GM13977 (cell line): ENCODE results near the gene TLE6.

Experiments
- DNase-seq: peaks from one replicate; pipeline ENCODE4 v3.0.0; 2012; ENCODE audit warnings: low spot score
- in situ Hi-C: fragments of 300-500 bp; cut with MboI; formaldehyde crosslinking; loops from one replicate; pipeline ENCODE4 v1.12.0; 2022; ENCODE audit warnings: low sequenced_read_pairs, low pct_unique_long_range_greater_than_20kb, mixed read lengths, inconsistent platforms; ENCODE audit not compliant: unreplicated experiment
- TF ChIP-seq, protein P1 (sequence below): IDR thresholded peaks from 2 replicates; pipeline ENCODE4 v1.5.1; 2012; ENCODE audit warnings: mild to moderate bottlenecking, control low read depth; ENCODE audit not compliant: insufficient read depth; ENCODE audit errors: extremely low read depth, missing control alignments

Gene TLE6

GRCh38 chr19:3025549-3025886 is 48.2 kb downstream of the TLE6 start:
- no peak for DNase-seq
- TF ChIP-seq, protein P1, sequence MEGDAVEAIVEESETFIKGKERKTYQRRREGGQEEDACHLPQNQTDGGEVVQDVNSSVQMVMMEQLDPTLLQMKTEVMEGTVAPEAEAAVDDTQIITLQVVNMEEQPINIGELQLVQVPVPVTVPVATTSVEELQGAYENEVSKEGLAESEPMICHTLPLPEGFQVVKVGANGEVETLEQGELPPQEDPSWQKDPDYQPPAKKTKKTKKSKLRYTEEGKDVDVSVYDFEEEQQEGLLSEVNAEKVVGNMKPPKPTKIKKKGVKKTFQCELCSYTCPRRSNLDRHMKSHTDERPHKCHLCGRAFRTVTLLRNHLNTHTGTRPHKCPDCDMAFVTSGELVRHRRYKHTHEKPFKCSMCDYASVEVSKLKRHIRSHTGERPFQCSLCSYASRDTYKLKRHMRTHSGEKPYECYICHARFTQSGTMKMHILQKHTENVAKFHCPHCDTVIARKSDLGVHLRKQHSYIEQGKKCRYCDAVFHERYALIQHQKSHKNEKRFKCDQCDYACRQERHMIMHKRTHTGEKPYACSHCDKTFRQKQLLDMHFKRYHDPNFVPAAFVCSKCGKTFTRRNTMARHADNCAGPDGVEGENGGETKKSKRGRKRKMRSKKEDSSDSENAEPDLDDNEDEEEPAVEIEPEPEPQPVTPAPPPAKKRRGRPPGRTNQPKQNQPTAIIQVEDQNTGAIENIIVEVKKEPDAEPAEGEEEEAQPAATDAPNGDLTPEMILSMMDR: no peak
- in situ Hi-C loops: no loop called here

- TF ChIP-seq, protein P1: no peak
- in situ Hi-C loops: no loop called here
- DNase-seq: no peak
Measured at GRCh38 chr19:3026768-3027167, 49.4 kb downstream of the TLE6 start.

DNA sequence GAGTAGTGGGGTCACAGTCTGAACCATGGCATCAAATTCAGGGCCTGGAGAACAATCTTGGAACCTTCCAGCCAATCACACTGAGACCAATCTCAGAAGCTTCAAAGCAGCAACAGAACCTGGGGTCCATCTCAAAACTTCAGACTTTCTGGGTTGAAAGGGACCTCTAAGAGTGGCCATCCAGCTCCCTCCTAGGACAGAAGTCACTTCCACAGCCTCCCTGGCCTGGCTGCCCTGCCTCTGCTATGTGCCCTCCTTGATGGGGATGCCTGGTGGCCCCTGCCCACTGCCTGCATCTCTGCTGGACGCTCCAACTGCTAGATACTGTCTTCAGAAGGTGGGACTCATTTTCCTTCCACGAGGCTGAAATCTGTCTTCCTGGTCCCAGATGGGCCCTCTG is 49.9 kb downstream of the TLE6 start:
- in situ Hi-C loops: no loop called here
- TF ChIP-seq, protein P1: no peak

DNA sequence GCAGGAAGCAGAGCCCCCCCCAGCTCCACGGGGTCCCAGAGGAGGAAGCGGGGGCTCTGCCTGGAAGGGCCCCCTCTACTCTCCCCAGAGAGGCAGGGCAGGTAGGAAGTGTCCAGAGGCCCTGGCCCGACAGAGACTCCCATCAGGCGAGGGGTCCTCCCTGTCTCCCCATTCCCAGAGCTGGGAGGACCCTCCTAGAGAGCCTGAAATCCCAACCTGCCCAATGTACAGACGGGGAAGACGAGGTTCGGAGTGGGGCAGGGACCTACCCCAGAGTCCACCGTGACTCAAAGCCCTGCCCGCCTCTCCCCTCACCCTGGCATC is 50.6 kb downstream of the TLE6 start:
- TF ChIP-seq, protein P1: no peak
- DNase-seq: no peak
- in situ Hi-C loops: no loop called here

More for the DNA sequence above, 49.9 kb downstream of the TLE6 start:
- DNase-seq: no peak

DNA sequence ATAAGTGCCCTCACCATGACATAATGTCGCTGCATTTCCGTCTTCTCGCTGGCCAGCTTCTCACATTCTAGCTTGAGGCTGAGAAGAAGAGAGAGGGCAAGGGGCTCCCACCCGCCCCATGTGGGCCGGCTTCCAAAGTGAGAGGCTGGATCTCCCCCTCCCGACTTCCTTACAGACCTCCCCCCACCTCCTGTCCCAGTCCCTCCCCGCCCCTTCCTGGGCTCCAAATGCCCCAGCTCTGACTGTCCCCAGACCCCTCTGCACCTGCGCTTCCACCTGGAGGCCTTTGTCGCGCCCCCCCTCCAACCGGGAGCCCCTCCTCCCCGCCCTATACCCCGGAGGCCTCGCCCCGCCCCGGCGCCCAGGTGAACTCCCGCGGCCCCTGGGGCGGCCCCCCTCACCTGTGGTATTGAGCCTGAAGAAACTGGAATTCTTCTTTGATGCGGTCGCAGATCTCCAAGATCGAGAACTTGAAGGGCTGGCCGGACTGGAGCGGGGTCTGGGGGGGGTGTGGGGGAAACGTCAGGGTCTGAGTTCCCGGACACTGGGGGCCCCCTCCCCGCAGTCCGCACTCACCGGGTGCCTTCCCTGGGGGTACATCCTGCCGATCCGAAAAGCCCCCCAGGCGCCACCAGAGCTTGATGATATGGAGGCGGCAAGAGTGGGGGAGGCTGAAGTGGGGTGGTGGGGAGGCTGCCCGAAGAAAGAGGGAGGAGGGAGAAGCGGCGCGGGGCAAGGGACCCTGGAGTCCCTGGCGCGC is 51.1 kb downstream of the TLE6 start:
- TF ChIP-seq, protein P1: no peak
- in situ Hi-C loops: no loop called here
- no peak for DNase-seq

DNA sequence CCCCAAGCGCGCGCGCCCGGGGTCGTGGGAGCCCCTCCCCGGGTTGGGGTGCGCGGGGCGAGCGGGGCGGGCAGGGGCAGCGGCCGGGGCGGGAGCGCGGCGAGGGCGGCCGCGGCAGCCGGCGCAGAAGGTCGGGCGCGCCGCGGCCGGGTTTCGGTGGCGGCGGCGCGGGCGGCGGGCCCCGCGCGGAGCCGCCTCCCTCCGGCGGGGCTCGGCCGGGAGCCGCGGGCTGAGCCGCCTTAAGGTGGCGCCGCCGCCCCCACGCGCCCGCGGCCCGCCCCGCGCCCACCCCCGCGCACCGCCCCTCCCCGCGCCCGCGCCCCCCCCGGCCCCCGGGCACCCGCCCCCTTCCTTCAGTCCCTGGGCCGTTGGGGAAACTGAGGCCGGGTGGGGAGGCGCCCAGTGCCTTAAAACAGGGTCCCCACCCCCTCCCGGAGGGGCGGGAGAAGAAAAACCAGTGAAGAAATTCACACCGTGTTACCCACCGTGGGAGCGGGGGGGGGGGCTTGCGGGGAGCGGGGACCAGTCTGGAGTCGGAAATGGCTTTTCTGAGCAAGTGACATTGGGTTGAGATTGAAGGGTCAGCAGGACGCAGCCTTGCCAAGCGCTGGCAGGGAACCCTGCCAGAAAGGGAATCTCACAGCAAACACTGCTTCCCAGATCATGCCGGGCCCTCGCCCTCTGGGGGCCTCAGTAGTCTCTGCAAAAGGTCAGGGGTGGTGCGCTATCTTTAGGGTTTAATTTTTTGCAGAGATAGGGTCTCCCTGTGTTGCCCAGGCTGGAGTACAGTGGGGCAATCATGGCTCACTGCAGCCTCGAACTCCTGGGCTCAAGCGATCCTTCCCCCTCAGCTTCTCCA is 51.9 kb downstream of the TLE6 start, which contains the start of gene TLE2:
TLE2 (minus strand) TSS at position 216 of the 859 bp plus-strand sequence. CDS start 376 bp downstream, outside the sequence.
- in situ Hi-C loops: no loop called here
- peak; percentile 79 for DNase-seq
- TF ChIP-seq, protein P1: no peak
